ENCODE measurements around the gene ALPK3. TPM values are rescaled to one million over a fixed set of nuclear protein-coding genes. Genes with fewer than 3 reads are reported as not detected.

ALPK3 gene, protein sequence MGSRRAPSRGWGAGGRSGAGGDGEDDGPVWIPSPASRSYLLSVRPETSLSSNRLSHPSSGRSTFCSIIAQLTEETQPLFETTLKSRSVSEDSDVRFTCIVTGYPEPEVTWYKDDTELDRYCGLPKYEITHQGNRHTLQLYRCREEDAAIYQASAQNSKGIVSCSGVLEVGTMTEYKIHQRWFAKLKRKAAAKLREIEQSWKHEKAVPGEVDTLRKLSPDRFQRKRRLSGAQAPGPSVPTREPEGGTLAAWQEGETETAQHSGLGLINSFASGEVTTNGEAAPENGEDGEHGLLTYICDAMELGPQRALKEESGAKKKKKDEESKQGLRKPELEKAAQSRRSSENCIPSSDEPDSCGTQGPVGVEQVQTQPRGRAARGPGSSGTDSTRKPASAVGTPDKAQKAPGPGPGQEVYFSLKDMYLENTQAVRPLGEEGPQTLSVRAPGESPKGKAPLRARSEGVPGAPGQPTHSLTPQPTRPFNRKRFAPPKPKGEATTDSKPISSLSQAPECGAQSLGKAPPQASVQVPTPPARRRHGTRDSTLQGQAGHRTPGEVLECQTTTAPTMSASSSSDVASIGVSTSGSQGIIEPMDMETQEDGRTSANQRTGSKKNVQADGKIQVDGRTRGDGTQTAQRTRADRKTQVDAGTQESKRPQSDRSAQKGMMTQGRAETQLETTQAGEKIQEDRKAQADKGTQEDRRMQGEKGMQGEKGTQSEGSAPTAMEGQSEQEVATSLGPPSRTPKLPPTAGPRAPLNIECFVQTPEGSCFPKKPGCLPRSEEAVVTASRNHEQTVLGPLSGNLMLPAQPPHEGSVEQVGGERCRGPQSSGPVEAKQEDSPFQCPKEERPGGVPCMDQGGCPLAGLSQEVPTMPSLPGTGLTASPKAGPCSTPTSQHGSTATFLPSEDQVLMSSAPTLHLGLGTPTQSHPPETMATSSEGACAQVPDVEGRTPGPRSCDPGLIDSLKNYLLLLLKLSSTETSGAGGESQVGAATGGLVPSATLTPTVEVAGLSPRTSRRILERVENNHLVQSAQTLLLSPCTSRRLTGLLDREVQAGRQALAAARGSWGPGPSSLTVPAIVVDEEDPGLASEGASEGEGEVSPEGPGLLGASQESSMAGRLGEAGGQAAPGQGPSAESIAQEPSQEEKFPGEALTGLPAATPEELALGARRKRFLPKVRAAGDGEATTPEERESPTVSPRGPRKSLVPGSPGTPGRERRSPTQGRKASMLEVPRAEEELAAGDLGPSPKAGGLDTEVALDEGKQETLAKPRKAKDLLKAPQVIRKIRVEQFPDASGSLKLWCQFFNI (N-terminal part only)
- total RNA-seq = 20.1 and 31.9 TPM in 2 replicates

DNA sequence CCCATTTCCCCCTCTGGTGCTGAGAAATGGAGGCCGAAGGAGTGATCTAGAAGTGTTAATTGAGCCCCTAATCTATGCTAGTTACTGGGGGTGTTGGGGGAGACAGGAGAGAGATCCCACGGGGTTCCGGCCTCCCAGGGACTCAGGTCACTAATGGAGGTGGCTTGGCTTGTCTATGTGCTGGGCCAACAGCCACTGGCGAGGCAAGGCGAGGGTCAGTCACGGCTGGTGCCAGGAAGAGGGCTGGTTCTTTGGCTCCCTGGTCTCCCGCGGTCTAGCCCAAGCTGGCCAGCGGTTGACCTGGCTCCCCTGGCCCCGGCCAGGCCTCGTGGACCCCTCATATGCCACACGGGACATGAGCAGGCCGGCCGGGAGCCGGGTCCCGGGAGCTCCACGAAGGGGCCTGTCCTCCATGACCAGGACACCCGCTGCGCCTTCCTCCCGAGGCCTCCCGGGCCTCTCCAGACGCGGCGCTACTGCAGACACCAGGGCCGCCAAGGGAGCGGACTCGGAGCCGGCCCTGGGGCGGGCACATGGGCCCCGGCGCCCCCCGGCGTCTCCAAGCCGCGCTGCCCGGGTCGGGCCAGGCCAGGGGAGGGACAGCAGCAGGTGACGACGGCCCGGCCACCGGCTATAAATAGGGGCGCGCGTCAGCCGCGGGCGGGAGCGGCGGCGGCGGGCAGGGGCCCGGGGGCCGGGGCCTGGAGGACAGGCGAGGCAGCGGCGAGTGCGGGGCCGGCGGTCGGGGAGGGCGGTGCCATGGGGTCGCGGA lies at the start of gene ALPK3:
TSS of gene ALPK3 (plus strand) at position 663 of the 772 bp plus-strand sequence. CDS start at position 760, 97 bp downstream.

DNA sequence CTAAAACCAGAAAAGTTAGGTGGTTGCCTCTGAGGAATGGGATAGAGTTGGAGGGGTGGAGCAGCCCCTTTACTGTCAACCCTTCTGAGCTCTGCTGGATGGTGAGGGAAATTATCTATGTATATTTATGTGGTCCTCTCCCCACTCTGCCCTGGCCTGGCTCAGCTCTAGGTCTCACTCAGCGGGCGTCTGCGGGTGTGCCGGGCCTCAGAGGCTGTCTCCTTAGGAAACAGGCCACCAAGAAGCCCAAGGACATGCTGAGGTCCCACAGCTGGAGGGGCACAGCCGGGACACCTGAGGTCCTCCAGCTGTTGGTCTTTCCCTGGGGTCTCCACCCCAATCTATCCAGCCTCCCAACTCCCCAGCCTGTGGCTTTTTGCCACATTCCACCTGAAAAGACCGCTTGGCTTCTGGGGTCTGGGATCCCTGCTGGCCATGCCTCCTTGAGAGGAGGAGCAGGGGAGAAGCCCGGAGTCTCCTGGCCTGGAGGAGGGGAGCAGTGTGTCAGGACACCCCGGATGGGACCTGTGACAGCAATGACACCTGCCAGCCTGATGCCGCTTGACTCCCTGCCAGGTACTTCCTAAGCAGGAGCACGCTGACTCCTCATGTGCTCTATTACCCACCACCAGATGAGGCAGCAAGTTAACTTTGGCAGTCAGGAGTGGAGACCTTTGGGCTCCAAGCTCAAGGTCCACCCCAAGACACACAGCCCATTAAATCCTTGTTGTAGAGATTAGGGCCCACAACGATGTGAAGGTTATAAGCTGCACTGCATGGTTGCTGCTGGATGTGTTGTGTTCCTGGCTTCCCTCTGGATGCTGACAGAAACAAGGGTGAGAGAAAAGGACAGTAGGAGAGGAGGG lies 67.0 kb downstream of the ALPK3 start, which contains the start of gene SLC28A1:
TSS of gene SLC28A1 (plus strand) at position 747 of the 866 bp plus-strand sequence. CDS start 3,099 bp downstream, outside the sequence.

Small RNA genes lying within 50 kb of the gene (small RNA-seq; reads per million reads assigned to genes)
- not detected for gene RF00402

Other genes with a start within 250 kb of the ALPK3 start
- 11.1 and 13.6 TPM in 2 replicates for gene ZSCAN2, start 216.3 kb upstream of the ALPK3 start, total RNA-seq
- gene WDR73, start 163.1 kb upstream of the ALPK3 start, total RNA-seq = 30.7 and 38.3 TPM in 2 replicates
- 4.4 and 4.5 TPM in 2 replicates for gene NMB, start 159.2 kb upstream of the ALPK3 start, total RNA-seq
- 227 and 228 TPM in 2 replicates for gene SEC11A, start 101.2 kb upstream of the ALPK3 start, total RNA-seq
- gene ZNF592, start 68.8 kb upstream of the ALPK3 start, total RNA-seq = 13.3 and 15.9 TPM in 2 replicates
- gene SLC28A1, start 67.3 kb downstream of the ALPK3 start, total RNA-seq = not detected in 2 replicates
- 39.6 and 45.7 TPM in 2 replicates for gene PDE8A, start 164.5 kb downstream of the ALPK3 start, total RNA-seq

All from thoracic aorta endothelial cell (primary cell).